Activated T-cell treated with anti-CD3 and anti-CD28 coated beads, Interleukin-2, amount 50 U/mL, for 72 hours (primary cell): Measurements from ENCODE around the gene GABRR2. TPM values are rescaled to one million over a fixed set of nuclear protein-coding genes. Genes with fewer than 3 reads are reported as not detected.
"Not testable (repeated sequence)": the region's sequence is repeated elsewhere in the genome, so short reads cannot be mapped to it uniquely, and the experiment has no call there.

Experiments
- ATAC-seq, 2 donors: fragments of 150-1000 bp; cut with Tn5 transposase; replicated peaks in 1 of 2; 2 replicates each; pipeline ENCODE4 v1.10.0; 2021; ENCODE audit warnings: moderate library complexity in 2 of 2, mild to moderate bottlenecking in 1 of 2
- DNase-seq, 2 donors: peaks; one replicate each; pipeline ENCODE4 v3.0.0; 2021 to 2022; ENCODE audit warnings: mixed read lengths in 1 of 2
- H3K27ac Mint-ChIP-seq: one replicate; pipeline ENCODE4 v1.8.0; 2022; ENCODE audit warnings: mild to moderate bottlenecking, moderate library complexity, mixed read lengths
- H3K27me3 Mint-ChIP-seq: one replicate; pipeline ENCODE4 v1.8.0; 2022; ENCODE audit warnings: low read depth, mixed read lengths
- H3K36me3 Mint-ChIP-seq, 2 donors: one replicate each; pipeline ENCODE4 v1.8.0; 2022; ENCODE audit warnings: mixed read lengths in 2 of 2, mild to moderate bottlenecking in 1 of 2; ENCODE audit not compliant: insufficient read depth in 2 of 2
- H3K4me1 Mint-ChIP-seq: one replicate; pipeline ENCODE4 v1.8.0; 2022; ENCODE audit warnings: low read depth, mixed read lengths
- H3K4me3 Mint-ChIP-seq, 2 donors: one replicate each; pipeline ENCODE4 v1.8.0; 2022; ENCODE audit warnings: mild to moderate bottlenecking in 2 of 2, mixed read lengths in 2 of 2, moderate library complexity in 2 of 2
- H3K9me3 Mint-ChIP-seq, 2 donors: one replicate each; pipeline ENCODE4 v1.8.0; 2022; ENCODE audit warnings: mixed read lengths in 2 of 2
- total RNA-seq, 2 donors: library from RNA; stranded (reverse); gene quantifications; one replicate each; pipeline ENCODE4 v1.2.3, GENCODE V29; 2022

The GABRR2 gene
- total RNA-seq, 2 donors from 2014 or later, result 0.46 to 0.74 TPM

DNA sequence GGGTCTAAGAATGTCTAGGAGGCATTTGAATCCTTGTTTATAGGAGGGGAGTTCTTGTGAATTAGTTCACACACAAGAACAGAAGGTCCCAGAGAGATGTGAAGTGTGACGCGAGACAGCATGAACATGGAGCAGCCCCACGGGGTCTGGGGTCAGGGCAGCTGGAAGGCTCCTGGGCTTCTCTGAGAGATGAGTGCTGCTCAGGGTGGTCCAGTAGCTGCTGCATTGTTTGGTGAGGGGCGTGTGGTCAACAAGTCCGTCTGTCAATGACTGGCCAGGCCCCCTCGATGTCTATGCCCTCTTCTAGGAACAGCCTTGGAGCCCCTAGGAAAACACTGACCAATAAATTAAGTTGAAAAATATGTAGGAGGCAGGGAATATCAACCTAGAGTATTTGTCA lies 57.8 kb downstream of the GABRR2 start:
- H3K4me3 Mint-ChIP-seq, result no peak overlapping the region
- H3K27me3 Mint-ChIP-seq, result no peaks in the 10 kb centered on the region
- H3K27ac Mint-ChIP-seq, result no peak overlapping the region
- no peak for ATAC-seq
- H3K36me3 Mint-ChIP-seq, result no peaks in the 10 kb centered on the region
- peaks cover 7% of the 10 kb centered on the region for H3K4me1 Mint-ChIP-seq
- no peaks in the 10 kb centered on the region for H3K9me3 Mint-ChIP-seq
- no peak for DNase-seq

DNA sequence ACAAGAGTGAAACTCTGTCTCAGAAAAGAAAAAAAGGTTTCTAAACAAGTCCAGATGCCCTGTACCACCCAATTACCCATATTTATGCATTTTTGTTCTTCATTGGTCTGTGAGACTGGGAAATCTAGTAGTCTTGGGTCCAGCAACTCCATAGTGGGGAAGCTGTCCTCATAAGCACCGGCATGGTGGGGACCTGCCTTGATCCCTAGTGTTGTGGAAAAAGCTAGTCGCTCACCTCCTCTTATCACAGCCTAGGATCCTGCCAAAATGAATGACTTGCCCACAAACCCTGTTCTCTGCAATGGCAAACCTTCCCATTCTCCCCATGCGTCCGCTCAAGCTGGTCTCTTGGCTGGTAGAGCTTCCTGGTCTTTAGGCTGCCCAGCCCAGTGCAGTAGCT lies 59.7 kb downstream of the GABRR2 start:
- Mint-ChIP-seq H3K4me1 (no peaks in the 10 kb centered on the region), H3K9me3 (no peaks in the 10 kb centered on the region), H3K4me3 (no peak overlapping the region), H3K27me3 (no peaks in the 10 kb centered on the region), H3K36me3 (no peaks in the 10 kb centered on the region), H3K27ac (no peak overlapping the region)
- ATAC-seq (no peak), DNase-seq (no peak)

DNA sequence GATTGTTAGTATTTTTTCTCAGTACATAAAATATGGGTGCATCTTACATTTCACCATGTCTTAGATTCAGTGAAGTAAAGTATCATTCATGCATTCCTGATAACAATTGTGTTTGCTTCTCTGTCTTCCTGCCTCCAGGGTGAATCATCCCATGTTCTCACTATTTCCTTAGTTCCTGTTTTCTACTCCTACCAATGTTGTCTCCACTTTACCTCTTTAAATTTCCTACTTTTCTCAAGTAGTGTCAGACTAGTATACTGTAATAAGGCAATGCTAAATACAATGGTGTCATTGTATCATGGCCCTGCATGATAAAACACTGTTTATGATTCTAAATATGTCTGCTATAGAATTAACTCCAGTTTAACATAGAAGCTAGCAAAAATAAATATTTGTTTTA lies 60.5 kb downstream of the GABRR2 start:
- Mint-ChIP-seq H3K36me3 (no peaks in the 10 kb centered on the region), H3K4me1 (no peaks in the 10 kb centered on the region), H3K27me3 (no peaks in the 10 kb centered on the region), H3K9me3 (no peaks in the 10 kb centered on the region), H3K4me3 (no peak overlapping the region), H3K27ac (no peak overlapping the region)
- ATAC-seq (no peak), DNase-seq (no peak)

DNA sequence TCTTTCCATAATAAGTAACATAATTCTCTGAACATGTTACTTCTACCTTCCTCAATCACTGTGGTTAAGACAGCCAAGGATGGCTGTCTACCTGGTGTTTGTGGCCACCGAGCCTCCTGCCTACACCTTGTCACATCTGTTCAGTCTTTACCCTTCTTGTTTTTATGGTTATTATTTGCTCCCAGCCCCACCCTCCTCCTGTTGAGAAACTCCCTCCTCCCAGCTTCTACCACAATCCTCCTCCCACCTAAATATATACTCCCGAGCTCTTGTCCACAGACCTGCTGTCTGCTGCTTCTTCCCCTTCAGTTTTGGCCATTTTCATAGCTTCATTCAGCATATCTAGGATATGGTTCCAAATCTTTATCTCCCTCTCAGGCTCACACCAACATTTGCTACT lies 62.2 kb downstream of the GABRR2 start:
- Mint-ChIP-seq H3K27ac (no peak overlapping the region), H3K4me3 (no peak overlapping the region), H3K27me3 (no peaks in the 10 kb centered on the region), H3K9me3 (no peaks in the 10 kb centered on the region), H3K4me1 (no peaks in the 10 kb centered on the region), H3K36me3 (no peaks in the 10 kb centered on the region)
- no peak for ATAC-seq
- no peak for DNase-seq

DNA sequence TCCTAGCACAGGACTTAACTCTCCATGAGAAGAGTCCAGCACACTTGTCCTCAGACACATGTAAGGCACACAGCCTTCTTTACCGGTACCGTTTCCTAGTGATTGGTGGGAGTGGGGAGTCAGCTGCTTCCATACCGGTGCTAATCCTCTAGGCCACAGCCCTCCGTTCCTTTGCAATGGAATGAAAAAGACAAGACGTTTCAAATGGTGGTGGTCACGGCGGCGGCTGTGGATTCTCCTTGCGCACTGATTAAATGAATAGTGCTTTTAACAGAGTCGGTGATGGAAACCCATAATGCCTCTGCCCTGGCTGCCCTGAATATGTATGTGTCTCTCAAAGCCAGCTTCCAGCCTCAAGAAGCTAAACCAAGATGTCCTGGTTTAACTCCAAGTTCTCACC lies 63.1 kb downstream of the GABRR2 start:
- Mint-ChIP-seq H3K9me3 (no peaks in the 10 kb centered on the region), H3K27me3 (no peaks in the 10 kb centered on the region), H3K36me3 (no peaks in the 10 kb centered on the region), H3K4me1 (no peaks in the 10 kb centered on the region), H3K27ac (no peak overlapping the region), H3K4me3 (no peak overlapping the region)
- no peak for DNase-seq
- no peak for ATAC-seq

DNA sequence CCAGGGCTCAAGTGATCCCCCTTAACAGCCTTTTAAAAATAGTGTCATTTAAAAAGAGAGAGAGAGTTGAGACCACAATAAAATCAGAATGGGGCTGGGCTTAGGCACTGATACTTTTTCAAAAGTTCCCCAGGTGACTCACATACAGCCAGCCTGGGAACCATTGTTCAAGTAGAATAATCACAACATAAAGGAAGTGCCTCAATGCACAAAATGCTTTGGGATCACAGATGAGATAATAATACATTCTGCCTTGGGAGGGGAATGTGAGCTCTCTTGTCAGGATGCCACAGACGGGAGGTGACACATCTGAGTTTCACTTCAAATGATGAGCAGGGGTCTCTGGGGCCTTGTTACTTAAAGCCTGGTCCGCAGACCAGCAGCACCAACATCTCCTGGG lies 63.9 kb downstream of the GABRR2 start:
- H3K27me3 Mint-ChIP-seq, result no peaks in the 10 kb centered on the region
- no peaks in the 10 kb centered on the region for H3K4me1 Mint-ChIP-seq
- no peaks in the 10 kb centered on the region for H3K36me3 Mint-ChIP-seq
- DNase-seq (no peak), ATAC-seq (no peak)
- no peak overlapping the region for H3K27ac Mint-ChIP-seq
- no peaks in the 10 kb centered on the region for H3K9me3 Mint-ChIP-seq
- H3K4me3 Mint-ChIP-seq, result no peak overlapping the region

DNA sequence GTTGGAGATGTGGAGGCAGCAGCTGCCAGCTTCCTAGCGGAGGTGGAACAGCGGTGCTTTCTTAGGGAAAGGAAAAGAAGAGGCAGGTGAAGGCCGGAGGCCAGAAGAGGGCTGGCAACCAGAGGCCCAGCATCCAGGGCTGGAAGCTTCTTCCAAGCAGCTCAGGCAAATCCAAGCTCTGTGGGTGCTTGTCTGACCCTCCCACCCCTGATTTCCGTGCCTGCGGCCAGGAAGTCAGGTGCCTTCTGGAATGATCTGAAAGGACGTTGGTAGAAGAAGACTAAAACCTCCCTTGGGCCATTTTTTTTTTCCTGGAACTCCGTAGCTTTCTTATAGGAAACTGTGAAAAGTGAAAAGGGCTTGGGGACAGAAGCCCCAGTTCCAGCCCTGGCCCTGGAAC lies 64.9 kb downstream of the GABRR2 start:
- Mint-ChIP-seq H3K27me3 (no peaks in the 10 kb centered on the region), H3K36me3 (no peaks in the 10 kb centered on the region), H3K27ac (no peak overlapping the region), H3K4me3 (no peak overlapping the region), H3K9me3 (no peaks in the 10 kb centered on the region), H3K4me1 (no peaks in the 10 kb centered on the region)
- ATAC-seq, result no peak
- DNase-seq, result no peak

DNA sequence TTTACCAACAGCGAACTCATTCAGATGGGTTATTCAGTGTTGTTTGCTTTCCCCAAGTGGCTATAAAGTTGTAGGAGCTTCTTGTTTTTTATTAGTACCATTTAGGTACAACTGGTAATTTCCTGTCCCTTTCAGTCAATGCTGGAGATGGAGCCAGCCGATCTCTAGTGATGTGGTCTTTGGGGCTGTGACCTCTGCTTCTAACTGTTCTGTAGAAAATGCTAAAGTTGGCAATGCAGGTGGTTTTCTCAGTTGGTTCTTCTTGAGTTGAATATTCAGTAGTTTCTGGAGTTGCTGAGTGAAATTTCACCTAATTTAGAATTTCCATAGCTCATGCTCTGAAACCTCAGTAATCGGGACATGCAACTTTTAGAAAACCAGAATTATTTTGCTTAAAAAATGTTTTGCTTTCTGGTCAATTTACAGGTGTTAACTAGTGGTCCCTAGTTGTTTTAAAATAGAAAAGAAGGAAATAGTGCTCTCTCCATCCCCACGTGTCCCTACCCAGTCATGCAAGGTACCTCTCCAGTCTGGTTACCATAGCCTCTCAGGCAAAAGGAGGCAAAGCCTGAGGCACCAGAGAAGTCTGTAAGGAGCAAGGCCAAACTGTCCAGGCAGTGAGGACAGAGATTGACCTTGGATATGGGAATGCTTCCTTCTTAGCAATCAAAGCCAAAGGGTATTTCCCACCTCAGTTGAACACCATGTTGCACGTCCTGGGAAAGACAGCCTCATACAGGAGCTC lies 70.7 kb downstream of the GABRR2 start:
- no peaks in the 10 kb centered on the region for H3K27me3 Mint-ChIP-seq
- H3K36me3 Mint-ChIP-seq, result no peaks in the 10 kb centered on the region
- peaks cover 8% of the 10 kb centered on the region for H3K4me1 Mint-ChIP-seq
- no peak overlapping the region for H3K4me3 Mint-ChIP-seq
- no peak for DNase-seq
- no peaks in the 10 kb centered on the region for H3K9me3 Mint-ChIP-seq
- H3K27ac Mint-ChIP-seq, result no peak overlapping the region
- ATAC-seq, result no peak

DNA sequence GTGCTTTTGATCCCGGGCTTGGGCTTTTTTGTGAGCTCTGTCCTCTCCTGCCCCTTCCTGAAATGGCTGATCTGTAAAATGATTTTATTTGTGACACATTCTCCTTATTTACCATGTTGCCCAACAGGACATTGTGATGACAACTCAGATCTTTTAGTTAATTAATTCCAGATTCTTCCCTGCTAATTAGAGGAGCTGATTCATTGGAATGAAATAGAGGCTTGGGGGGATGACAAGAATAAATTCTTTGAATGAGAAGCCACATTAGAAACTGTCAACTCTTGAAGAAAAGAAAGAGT lies 71.8 kb downstream of the GABRR2 start:
- no peaks in the 10 kb centered on the region for H3K27me3 Mint-ChIP-seq
- ATAC-seq, result no peak
- H3K9me3 Mint-ChIP-seq, result no peaks in the 10 kb centered on the region
- peaks cover 13% of the 10 kb centered on the region for H3K4me1 Mint-ChIP-seq
- H3K27ac Mint-ChIP-seq, result no peak overlapping the region
- no peak overlapping the region for H3K4me3 Mint-ChIP-seq
- no peak for DNase-seq
- no peaks in the 10 kb centered on the region for H3K36me3 Mint-ChIP-seq

DNA sequence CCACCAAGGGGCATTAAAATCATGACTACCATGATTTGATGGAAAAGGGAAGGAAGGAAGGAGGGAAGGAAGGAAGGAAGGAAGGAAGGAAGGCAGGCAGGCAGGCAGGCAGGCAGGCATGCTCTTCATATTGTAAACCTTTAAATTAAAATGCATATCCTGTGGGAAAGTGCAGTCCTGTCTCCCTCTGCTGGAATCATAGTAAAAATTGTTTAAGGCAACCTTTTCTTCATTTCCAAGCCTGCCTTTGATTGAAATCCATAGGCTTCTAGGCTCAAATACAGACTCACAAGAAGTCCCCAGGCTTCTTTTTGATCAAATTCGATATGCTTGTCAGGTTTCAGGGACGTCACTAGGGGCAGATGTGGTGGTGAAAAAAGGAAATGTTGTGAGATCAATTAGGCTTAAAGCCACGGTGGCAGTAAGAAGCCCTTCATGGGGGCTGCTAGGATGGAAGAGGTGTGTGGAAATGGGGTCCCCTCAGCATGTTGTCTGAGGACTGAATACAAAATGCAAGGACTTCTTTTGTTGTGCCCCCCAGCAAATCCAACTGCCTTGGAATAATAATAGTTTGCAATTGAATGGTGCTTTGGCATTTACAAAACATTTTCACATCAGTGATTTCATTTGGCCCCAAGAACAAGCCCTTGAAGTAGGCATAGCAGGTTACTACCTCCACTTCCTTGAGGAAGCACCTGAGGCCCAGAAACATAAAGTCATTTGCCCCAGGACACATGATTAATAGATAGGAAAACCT lies 72.3 kb downstream of the GABRR2 start:
- Mint-ChIP-seq H3K36me3 (no peaks in the 10 kb centered on the region), H3K27me3 (no peaks in the 10 kb centered on the region), H3K4me1 (peaks cover 13% of the 10 kb centered on the region), H3K27ac (no peak overlapping the region), H3K4me3 (no peak overlapping the region), H3K9me3 (no peaks in the 10 kb centered on the region)
- peak in 1 of 2 donors; percentile 36 for ATAC-seq
- no peak for DNase-seq

DNA sequence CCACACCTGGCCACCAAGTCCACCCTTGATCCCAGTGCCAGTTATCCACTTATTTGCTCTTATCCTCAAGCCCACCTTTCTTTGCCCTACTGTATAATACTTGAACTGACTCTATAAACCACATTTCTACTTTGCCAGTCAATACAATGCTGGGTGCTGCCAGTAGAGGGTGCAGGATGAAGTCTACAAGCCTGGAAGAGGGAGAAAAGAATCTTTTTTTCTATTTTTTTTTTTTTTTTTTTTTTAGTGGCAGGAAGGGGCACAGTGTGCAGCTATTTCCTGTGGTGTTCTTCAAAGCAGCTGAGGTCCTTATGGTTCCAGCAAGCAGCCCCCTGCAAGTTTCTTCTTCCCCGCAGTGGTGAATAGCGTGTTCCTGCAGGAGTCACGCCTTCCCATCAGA lies 75.8 kb downstream of the GABRR2 start:
- Mint-ChIP-seq H3K36me3 (peaks cover 0 to 2% of the 10 kb centered on the region in 2 donors), H3K9me3 (no peaks in the 10 kb centered on the region), H3K27ac (no peak overlapping the region), H3K27me3 (no peaks in the 10 kb centered on the region), H3K4me3 (no peak overlapping the region), H3K4me1 (peaks cover 13% of the 10 kb centered on the region)
- ATAC-seq (peak; percentile 60 to 65), DNase-seq (peak; percentile 18 to 45)

DNA sequence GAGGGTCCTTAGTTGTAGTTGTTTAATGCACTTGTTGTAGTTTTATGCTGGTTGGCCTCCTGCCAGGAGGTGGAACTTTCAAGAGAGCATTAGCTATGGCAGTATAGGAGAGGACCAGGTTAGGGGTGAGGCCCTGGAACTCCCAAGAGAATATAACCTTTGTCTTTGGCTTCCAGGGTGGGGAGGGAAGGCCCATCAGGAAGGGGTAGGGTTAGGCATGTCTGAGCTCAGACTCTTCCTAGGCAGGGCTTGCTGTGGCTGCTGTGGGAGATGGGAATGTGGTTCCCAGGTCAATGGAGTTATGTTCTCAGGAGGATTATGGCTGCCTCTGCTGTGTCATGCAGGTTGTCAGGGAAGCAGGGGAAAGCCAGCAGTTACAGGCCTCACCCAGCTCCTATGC lies 77.9 kb downstream of the GABRR2 start:
- Mint-ChIP-seq H3K36me3 (peaks cover 0 to 2% of the 10 kb centered on the region in 2 donors), H3K27ac (no peak overlapping the region), H3K4me1 (peaks cover 19% of the 10 kb centered on the region), H3K27me3 (no peaks in the 10 kb centered on the region), H3K9me3 (no peaks in the 10 kb centered on the region), H3K4me3 (no peak overlapping the region)
- ATAC-seq (no peak), DNase-seq (no peak)

DNA sequence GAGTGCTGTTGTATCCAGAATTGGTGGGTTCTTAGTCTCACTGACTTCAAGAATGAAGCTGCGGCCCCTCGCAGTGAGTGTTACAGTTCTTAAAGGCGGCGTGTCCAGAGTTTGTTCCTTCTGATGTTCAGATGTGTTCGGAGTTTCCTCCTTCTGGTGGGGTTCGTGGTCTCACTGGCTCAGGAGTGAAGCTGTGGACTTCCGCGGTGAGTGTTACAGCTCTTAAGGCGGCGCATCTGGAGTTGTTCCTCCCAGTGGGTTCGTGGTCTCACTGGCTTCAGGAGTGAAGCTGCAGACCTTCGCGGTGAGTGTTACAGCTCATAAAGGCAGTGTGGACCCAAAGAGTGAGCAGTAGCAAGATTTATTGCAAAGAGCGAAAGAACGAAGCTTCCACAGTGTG lies 81.5 kb downstream of the GABRR2 start:
- not testable (repeated sequence) for H3K36me3 Mint-ChIP-seq, H3K27ac Mint-ChIP-seq, ATAC-seq, H3K9me3 Mint-ChIP-seq, H3K4me1 Mint-ChIP-seq, H3K27me3 Mint-ChIP-seq
- DNase-seq, result peak in 1 of 2 donors; percentile 8
- H3K4me3 Mint-ChIP-seq, result peak overlapping the region; percentile 36 to 73

DNA sequence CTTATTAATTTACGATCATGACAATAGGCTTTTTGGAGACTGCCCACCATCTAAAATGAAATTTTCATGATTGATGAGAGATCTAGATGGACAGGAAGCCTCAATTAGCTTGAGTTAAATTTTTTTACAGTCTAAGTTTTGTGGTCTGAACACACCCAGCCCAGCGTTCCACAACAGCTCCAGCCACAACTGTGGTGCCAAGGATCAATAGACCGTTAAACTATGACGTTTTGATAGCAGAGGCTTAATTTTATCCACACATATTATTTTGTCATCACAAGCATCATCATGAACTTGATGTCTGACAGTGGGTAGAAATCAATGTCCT lies 92.4 kb downstream of the GABRR2 start:
- Mint-ChIP-seq H3K27ac (no peak overlapping the region), H3K4me3 (no peak overlapping the region), H3K27me3 (peaks cover under 1% of the 10 kb centered on the region), H3K9me3 (peaks cover 2 to 3% of the 10 kb centered on the region in 2 donors), H3K36me3 (peaks cover 0 to 2% of the 10 kb centered on the region in 2 donors), H3K4me1 (no peaks in the 10 kb centered on the region)
- no peak for ATAC-seq
- no peak for DNase-seq
